NCI-H2196 (cell line): ENCODE results near the gene SLFN11.
"Not testable (repeated sequence)": the region's sequence is repeated elsewhere in the genome, so short reads cannot be mapped to it uniquely, and the experiment has no call there.

ENCODE experiments used
- DNase-seq: peaks from one replicate; lab custom pipeline; 2025; ENCODE audit not compliant: unreplicated experiment; lab: John Stamatoyannopoulos, UW

The SLFN11 gene, protein sequence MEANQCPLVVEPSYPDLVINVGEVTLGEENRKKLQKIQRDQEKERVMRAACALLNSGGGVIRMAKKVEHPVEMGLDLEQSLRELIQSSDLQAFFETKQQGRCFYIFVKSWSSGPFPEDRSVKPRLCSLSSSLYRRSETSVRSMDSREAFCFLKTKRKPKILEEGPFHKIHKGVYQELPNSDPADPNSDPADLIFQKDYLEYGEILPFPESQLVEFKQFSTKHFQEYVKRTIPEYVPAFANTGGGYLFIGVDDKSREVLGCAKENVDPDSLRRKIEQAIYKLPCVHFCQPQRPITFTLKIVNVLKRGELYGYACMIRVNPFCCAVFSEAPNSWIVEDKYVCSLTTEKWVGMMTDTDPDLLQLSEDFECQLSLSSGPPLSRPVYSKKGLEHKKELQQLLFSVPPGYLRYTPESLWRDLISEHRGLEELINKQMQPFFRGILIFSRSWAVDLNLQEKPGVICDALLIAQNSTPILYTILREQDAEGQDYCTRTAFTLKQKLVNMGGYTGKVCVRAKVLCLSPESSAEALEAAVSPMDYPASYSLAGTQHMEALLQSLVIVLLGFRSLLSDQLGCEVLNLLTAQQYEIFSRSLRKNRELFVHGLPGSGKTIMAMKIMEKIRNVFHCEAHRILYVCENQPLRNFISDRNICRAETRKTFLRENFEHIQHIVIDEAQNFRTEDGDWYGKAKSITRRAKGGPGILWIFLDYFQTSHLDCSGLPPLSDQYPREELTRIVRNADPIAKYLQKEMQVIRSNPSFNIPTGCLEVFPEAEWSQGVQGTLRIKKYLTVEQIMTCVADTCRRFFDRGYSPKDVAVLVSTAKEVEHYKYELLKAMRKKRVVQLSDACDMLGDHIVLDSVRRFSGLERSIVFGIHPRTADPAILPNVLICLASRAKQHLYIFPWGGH

GRCh38 chr17:35373534-35373983 is at the start of gene SLFN11:
Gene SLFN11, minus strand, starts transcription at chr17:35373621. Its CDS starts 9,814 bp downstream, at chr17:35363807.
- peak; percentile 24 for DNase-seq

DNA sequence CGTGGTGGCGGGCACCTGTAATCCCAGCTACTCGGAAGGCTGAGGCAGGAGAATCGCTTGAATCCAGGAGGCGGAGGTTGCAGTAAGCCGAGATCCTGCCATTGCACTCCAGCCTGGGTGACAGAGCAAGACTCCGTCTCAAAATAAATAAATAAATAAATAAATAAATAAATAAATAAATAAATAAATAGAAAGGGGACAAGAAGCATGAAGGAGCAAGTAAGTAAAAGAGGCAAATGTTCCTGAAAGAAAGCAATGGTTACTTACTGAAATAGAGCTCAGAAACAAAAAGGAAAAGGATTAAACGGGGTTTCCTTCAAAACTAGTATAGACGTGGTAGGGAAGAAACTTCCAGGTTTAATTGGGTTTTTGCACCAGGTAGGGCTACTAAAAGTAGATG is 47.6 kb upstream of the SLFN11 start:
- not testable (repeated sequence) for DNase-seq

DNA sequence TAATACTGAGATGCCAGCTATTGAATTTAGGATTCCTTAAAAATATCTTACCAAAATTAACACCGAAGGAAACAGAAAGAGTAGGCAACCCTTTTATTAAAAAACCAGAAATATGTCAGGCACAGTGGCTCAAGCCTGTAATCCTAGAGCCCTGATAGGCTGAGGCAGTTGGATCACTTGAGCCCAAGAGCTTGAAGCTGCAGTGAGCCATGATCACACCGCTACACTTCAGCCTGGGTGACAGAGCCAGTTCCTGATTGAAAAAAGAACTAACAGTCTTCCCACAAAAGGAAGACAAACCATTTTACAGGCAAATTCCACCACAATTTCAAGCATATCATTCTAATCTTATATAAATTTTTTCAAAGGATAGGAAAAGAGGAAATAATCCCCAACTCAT is 43.2 kb upstream of the SLFN11 start:
- no peak for DNase-seq

DNA sequence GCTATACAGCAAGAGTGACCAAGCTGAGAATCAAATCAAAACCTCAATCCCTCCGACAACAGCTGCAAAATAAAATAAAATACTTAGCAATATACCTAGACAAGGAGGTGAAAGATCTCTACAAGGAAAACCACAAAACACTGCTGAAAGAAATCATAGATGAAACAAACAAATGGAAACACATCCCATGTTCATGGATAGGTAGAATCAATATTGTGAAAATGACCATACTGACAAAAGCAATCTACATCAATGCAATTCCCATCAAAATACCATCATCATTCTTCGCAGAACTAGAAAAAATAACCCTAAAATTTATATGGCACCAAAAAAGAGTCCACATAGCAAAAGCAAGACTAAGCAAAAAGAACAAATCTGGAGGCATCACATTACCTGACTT is 41.3 kb upstream of the SLFN11 start:
- not testable (repeated sequence) for DNase-seq

- DNase-seq, result no peak
Measured at GRCh38 chr17:35414247-35414646, 40.8 kb upstream of the SLFN11 start.

GRCh38 chr17:35407531-35407930 is 34.1 kb upstream of the SLFN11 start:
- DNase-seq, result no peak

- no peak for DNase-seq
Measured at GRCh38 chr17:35406568-35406967, 33.1 kb upstream of the SLFN11 start.

DNA sequence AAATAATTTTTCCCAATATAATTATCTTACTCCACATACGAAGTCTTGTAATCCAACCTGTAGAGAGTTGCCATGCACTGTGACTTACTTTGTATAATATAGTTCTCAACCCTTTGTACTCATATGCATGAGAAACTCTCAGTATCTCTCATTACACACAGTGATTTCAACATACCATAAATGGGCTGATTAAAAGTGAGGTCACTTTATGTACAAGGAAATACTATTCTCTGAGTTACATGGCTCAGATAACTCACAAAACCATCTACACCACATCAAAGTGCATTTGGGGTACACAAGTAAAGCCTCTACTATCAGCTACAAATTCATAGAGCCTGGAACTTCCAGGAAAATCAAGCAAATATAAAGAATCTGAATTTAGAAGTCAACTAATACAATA is 30.9 kb upstream of the SLFN11 start:
- DNase-seq, result no peak

DNA sequence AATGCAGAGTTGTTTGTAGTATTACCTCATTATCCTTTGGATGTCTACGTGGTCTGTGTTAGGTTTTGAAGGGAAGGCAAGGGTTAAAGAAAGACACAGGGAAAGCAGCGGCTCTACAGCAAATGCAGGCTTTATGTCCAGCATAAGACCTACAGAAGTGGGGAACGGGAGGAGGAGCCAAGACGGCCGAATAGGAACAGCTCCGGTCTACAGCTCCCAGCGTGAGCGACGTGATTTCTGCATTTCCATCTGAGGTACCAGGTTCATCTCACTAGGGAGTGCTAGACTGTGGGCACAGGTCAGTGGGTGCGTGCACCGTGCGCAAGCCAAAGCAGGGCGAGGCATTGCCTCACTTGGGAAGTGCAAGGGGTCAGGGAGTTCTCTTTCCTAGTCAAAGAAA is 20.4 kb upstream of the SLFN11 start:
- not testable (repeated sequence) for DNase-seq

DNA sequence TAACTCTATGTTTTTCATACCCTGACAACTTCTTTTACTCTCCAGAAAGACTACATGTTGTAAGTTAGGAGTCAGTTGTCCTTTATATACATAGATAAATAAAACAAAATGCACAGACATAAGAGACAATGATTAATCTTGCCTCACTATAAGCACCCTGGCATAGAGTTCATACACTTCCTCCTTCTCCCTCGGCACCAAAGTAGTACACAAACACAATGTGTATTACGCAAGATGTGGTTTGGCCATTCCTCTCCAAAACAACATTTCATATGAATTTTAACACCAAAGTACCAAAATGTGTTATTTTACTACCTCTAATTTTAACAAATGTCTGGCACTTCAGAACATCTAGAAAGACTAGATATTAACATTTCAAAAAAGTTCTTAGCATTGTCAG is 17.2 kb upstream of the SLFN11 start:
- no peak for DNase-seq

GRCh38 chr17:35390156-35390555 is 16.7 kb upstream of the SLFN11 start:
- no peak for DNase-seq

DNA sequence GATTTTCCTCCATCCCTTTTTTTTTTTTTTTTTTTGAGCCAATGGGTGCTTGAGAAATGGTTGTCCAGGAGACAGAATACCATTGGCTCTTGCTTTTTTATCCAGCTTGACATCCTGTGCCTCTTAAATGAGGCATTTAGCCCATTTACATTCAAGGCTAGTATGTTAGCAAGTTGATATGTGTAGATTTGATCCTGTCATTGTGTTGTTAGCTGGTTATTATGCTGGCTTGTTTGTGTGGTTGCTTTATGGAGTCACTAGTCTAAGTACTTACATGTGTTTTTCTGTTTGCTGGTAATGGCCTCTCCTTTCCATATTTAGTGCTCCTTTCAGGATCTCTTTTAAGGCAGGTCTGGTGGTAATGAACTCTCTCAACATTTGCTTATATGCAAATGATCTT is 14.1 kb upstream of the SLFN11 start:
- DNase-seq, result no peak

DNA sequence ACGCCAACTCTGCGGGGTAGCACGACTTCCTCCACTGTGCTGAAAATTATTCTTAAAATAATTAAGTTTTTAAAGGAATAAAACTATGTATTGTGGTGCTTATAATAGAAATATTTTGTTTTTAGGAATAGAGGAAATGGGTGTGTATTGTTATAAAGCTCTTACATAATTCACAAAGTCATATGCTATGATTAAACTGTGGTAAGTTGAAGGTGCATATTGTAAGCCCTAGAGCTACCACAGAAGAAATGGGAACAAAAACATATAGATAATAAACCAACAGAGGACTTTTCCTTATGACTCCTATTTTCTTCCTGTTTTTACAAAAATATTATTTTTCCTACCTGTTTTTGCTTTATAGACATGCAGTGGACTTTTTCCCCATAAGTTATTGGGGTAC is 4.3 kb upstream of the SLFN11 start:
- DNase-seq, result no peak

DNA sequence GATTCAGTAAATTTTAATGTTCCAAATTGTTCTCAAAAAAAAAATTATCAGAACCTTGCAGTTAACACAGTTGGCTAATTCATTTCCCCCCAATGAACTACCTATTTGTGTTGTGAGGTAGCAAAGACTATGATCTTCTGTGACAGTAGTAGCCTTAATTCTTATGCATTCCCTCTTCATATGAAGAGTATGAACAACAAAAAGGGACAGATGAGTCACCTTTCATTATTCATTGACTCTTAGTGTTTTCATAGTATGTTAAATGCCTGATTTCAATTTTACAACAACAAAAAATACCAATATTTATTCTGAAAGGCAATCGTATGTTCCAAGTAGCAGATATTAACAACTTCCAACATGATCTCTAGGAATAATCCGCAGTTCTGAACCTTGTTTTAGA is 3.6 kb upstream of the SLFN11 start:
- DNase-seq, result no peak

- DNase-seq, result no peak
Measured at GRCh38 chr17:35376245-35376644, 2.8 kb upstream of the SLFN11 start.

DNA sequence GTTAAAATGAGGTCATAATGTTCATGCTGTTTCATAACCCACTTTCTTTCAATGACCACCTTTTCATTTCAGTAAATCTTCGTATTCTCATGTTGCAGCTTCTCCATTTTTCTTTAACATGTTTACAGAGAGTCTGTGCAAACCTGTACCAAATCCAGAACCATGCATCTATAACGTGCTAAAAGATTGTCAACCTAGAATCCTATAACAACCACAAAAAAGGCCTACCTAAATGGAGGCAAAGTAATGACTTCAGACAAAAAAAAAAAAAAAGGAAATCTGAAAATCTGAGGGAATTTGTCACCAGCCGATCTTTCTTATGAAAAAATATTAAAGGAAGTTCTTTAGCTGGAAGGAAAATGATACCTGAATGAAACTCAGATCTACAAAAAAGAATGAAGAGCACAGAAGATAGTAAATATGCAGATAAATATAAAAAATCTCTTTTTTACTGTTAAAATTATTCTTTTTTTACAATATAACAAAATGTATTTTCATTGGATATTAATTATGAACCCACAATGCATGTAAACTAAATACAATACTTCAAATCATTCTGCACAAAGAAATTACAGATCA is 1.4 kb upstream of the SLFN11 start:
- no peak for DNase-seq

DNA sequence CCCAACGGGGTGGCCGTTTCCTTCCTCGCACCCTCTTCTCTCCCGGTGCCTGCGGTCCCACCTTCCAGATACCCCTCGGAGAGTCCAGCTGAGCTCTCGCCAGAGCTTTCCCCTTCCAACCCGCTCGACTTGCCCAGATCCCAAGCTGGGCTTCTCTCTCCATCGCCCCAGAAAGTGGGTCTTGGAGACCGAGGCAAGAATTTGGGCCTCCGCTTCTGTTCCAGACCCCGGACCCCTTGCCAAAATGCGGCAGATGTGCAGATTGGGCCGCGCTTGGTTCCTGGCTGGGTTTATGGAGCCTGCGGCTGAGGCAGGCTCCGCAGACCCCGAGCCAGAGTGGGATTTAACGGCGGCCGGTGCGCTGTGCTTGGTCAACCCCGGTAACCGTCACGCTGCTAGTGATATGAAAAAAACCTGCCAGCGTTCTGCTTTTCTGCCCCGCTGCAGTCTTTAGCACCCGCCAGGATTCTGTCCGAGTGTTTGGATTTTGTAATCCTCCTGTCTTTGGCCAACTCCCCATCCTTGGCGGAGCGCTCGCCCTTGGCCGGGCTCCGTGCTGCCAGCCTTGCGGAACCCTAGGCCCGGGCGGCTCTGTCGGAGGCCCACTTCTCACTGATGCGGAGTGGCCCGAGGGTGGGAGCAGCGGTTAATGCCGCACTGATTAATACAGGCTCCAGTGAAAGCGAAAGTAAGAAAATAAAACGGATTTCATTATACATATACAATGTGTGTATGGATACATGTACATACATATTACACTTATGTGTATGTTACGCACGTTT is 754 bp upstream of the SLFN11 start:
- DNase-seq, result peak; percentile 1

- no peak for DNase-seq
Measured at GRCh38 chr17:35372846-35373533, 431 bp downstream of the SLFN11 start.

- DNase-seq, result no peak
Measured at GRCh38 chr17:35371934-35372333, 1.5 kb downstream of the SLFN11 start.
